Measurements from ENCODE around the gene HTT. TPM values are rescaled to one million over a fixed set of nuclear protein-coding genes. Genes with fewer than 3 reads are reported as not detected.

Gene HTT
- total and polyA plus RNA-seq, 2 of the 8 experiments (the other 6 are each of a cell fraction or from before 2014, with no cell fraction given): 24.0 to 71.0 TPM

- TF ChIP-seq CHD7 (IDR thresholded peaks at IDR 0.05; ENCODE audit: insufficient replicate concordance, low read length) (no peak), ZNF274 (IDR thresholded peaks at IDR 0.05; ENCODE audit: borderline replicate concordance, extremely low read depth, low read length) (no peak), SUZ12 (IDR thresholded peaks at IDR 0.05; ENCODE audit: low read length) (no peak), PHF8 (conservative IDR thresholded peaks at IDR 0.05; ENCODE audit: low read depth, low read length) (no peak), RFX5 (IDR thresholded peaks at IDR 0.05; ENCODE audit: borderline replicate concordance, low read depth, low read length) (no peak), SP1 (IDR thresholded peaks at IDR 0.05; ENCODE audit: low read depth, low read length) (no peak), RXRA (IDR thresholded peaks at IDR 0.05; ENCODE audit: insufficient read depth, low read depth, low read length) (no peak), KDM4A (IDR thresholded peaks at IDR 0.05; ENCODE audit: low read depth, low read length, severe bottlenecking) (no peak), CEBPB (IDR thresholded peaks at IDR 0.05; ENCODE audit: low read depth, low read length) (no peak), EGR1 (IDR thresholded peaks at IDR 0.05; ENCODE audit: borderline replicate concordance, low read depth, low read length) (no peak), BACH1 (IDR thresholded peaks at IDR 0.05; ENCODE audit: low read length) (no peak), KDM1A (IDR thresholded peaks at IDR 0.05; ENCODE audit: borderline replicate concordance, low read length) (no peak), GTF2F1 (IDR thresholded peaks at IDR 0.05; ENCODE audit: borderline replicate concordance, low read depth, low read length) (no peak)
Observed at GRCh38 chr4:3046162-3046561, 28.3 kb upstream of the HTT start (continued).
